ENCODE results near the gene ADAMTS3. TPM values are rescaled to one million over a fixed set of nuclear protein-coding genes. Genes with fewer than 3 reads are reported as not detected.

The ADAMTS3 gene
- total RNA-seq, 1 donor from 2014 or later: 2.7 TPM

DNA sequence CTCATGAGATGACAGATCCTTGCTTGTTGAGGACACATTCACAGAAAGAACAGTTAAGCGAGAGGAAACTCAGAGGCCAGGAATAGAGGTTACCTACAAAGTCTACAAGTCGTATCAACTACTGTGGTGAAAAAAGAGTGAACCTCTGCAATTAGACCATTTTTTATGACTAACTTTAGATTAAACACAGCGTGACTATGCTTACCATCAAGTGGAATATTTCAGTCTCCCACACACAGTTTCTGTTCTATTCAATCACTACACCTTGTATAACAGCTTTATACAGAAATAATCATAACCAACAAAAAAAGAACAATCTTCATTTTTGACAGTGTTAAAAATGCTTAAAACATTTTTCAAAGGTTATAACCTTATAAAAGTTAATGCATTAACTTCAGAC is 46.6 kb downstream of the ADAMTS3 start:
- Mint-ChIP-seq H3K27me3 (ENCODE audit: low read depth) (no peaks in the 10 kb centered on the region), H3K27ac (ENCODE audit: unreplicated experiment) (no peak overlapping the region), H3K4me1 (no peaks in the 10 kb centered on the region), H3K36me3 (ENCODE audit: low read depth) (no peaks in the 10 kb centered on the region), H3K4me3 (no peak overlapping the region), H3K9me3 (no peaks in the 10 kb centered on the region)
- TF ChIP-seq CTCF (conservative IDR thresholded peaks at IDR 0.05): no peak
- DNase-seq (ENCODE audit: low read depth, low spot score): no peak

DNA sequence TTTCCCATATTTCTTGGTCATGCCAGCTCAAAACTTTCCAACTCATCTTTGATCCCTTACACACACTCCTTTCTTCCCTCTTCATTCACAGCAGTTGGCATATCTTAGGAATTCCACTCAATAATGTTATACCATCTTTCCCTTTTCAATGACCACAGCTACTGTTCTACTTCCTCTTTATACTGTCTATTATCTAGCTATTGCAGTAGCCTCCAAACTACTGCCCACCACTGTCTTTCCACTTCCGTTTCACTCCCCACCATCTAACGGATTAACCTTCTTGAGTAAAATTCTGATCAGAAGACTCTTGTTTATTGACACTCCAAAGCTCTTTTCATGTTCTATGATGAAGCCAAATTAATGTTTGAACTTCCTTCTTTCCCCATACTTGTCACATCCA is 55.8 kb downstream of the ADAMTS3 start:
- DNase-seq (ENCODE audit: low read depth, low spot score): no peak
- no peak for TF ChIP-seq CTCF (conservative IDR thresholded peaks at IDR 0.05)
- Mint-ChIP-seq H3K4me3 (no peak overlapping the region), H3K27ac (ENCODE audit: unreplicated experiment) (no peak overlapping the region), H3K4me1 (no peaks in the 10 kb centered on the region), H3K9me3 (peaks cover 9% of the 10 kb centered on the region), H3K27me3 (ENCODE audit: low read depth) (no peaks in the 10 kb centered on the region), H3K36me3 (ENCODE audit: low read depth) (no peaks in the 10 kb centered on the region)

- no peak overlapping the region for H3K27ac Mint-ChIP-seq (ENCODE audit: unreplicated experiment)
- H3K27me3 Mint-ChIP-seq (ENCODE audit: low read depth): no peaks in the 10 kb centered on the region
- H3K9me3 Mint-ChIP-seq: peaks cover 6% of the 10 kb centered on the region
- peaks cover 4% of the 10 kb centered on the region for H3K4me1 Mint-ChIP-seq
- no peak overlapping the region for H3K4me3 Mint-ChIP-seq
- DNase-seq (ENCODE audit: low read depth, low spot score): no peak
- TF ChIP-seq CTCF (conservative IDR thresholded peaks at IDR 0.05): no peak
- H3K36me3 Mint-ChIP-seq (ENCODE audit: low read depth): no peaks in the 10 kb centered on the region
Observed at GRCh38 chr4:72507860-72508419, 61.1 kb downstream of the ADAMTS3 start.

GRCh38 chr4:72507167-72507566 is 61.9 kb downstream of the ADAMTS3 start:
- H3K4me1 Mint-ChIP-seq: peaks cover 4% of the 10 kb centered on the region
- H3K9me3 Mint-ChIP-seq: peaks cover 7% of the 10 kb centered on the region
- H3K27me3 Mint-ChIP-seq (ENCODE audit: low read depth): no peaks in the 10 kb centered on the region
- DNase-seq (ENCODE audit: low read depth, low spot score): no peak
- TF ChIP-seq CTCF (conservative IDR thresholded peaks at IDR 0.05): no peak
- H3K4me3 Mint-ChIP-seq: no peak overlapping the region
- H3K27ac Mint-ChIP-seq (ENCODE audit: unreplicated experiment): no peak overlapping the region
- H3K36me3 Mint-ChIP-seq (ENCODE audit: low read depth): no peaks in the 10 kb centered on the region

- H3K36me3 Mint-ChIP-seq (ENCODE audit: low read depth): no peaks in the 10 kb centered on the region
- no peak overlapping the region for H3K4me3 Mint-ChIP-seq
- peaks cover 5% of the 10 kb centered on the region for H3K9me3 Mint-ChIP-seq
- H3K27ac Mint-ChIP-seq (ENCODE audit: unreplicated experiment): no peak overlapping the region
- DNase-seq (ENCODE audit: low read depth, low spot score): peak; percentile 6
- H3K4me1 Mint-ChIP-seq: peaks cover 4% of the 10 kb centered on the region
- TF ChIP-seq CTCF (conservative IDR thresholded peaks at IDR 0.05): peak; percentile 78
- no peaks in the 10 kb centered on the region for H3K27me3 Mint-ChIP-seq (ENCODE audit: low read depth)
Observed at GRCh38 chr4:72505314-72505744, 63.7 kb downstream of the ADAMTS3 start.
